ENCODE data around the gene DCBLD1. TPM values are rescaled to one million over a fixed set of nuclear protein-coding genes. Genes with fewer than 3 reads are reported as not detected.

Gene DCBLD1
- polyA plus RNA-seq, 3 donors: 2.9 to 3.3 (median 3.1) TPM

DNA sequence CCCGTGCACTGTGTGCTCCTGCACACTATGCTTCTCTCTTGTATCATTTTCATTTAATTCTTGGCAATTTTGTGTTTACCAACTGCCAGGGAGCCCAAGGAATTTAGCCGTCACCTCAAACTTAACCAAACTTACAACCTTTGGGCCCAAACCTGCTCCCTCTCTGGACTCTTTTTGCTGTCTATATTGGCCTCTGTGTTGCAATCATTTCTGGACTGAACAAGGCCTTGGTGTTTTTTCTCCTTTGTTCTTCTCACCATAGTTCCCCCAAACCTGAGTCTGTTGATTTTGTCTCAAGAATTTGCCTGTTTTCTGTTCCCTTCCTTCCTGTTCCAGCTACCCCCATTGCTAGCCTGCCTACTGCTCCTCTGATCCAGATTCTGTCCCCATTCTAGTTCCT is 19.2 kb downstream of the DCBLD1 start:
- Mint-ChIP-seq H3K27me3 (ENCODE audit: low read depth in 3 of 3) (peaks cover 0 to 3% (median 0%) of the 10 kb centered on the region in 3 donors), H3K4me1 (peaks cover 30% of the 10 kb centered on the region), H3K9me3 (no peaks in the 10 kb centered on the region), H3K36me3 (peaks cover 3 to 10% of the 10 kb centered on the region in 2 donors), H3K4me3 (no peak overlapping the region), H3K27ac (peak overlapping the region in 4 of 7 donors; percentile 3 to 54 (median 16))
- WGBS (ENCODE audit: insufficient coverage): 50% methylated on average over 2 of the region's 2 CpGs
- H3K4me3 ChIP-seq (replicated peaks in 1 of 3; ENCODE audit: low read depth in 2 of 3, low read length in 3 of 3): no peak overlapping the region
- no peaks in the 10 kb centered on the region for H3K36me3 ChIP-seq (replicated peaks in 1 of 2; ENCODE audit: control insufficient read depth in 1 of 2, insufficient read depth in 2 of 2, low read length in 2 of 2)
- H3K9ac ChIP-seq (ENCODE audit: insufficient read depth, low read length, poor library complexity, severe bottlenecking): no peak overlapping the region
- peaks cover 8 to 12% of the 10 kb centered on the region in 2 donors for H3K4me1 ChIP-seq (ENCODE audit: control insufficient read depth in 1 of 2, insufficient read depth in 2 of 2, low read length in 2 of 2)
- no peak overlapping the region for H3K27ac ChIP-seq (ENCODE audit: low read depth in 1 of 2, low read length in 2 of 2)
- H3K9me3 ChIP-seq (replicated peaks in 1 of 2; ENCODE audit: control insufficient read depth in 1 of 2, insufficient read depth in 1 of 2, low read length in 2 of 2): no peaks in the 10 kb centered on the region
- H3K4me2 ChIP-seq (replicated peaks; ENCODE audit: extremely low read depth, low read length, poor library complexity, severe bottlenecking): no peak overlapping the region
- H3K27me3 ChIP-seq (ENCODE audit: control insufficient read depth in 2 of 2, insufficient read depth in 2 of 2, low read length in 2 of 2): no peaks in the 10 kb centered on the region
- no peaks in the 10 kb centered on the region for H3K79me2 ChIP-seq (ENCODE audit: insufficient read depth, low read length)
- no peak for DNase-seq
- TF ChIP-seq, protein P1, sequence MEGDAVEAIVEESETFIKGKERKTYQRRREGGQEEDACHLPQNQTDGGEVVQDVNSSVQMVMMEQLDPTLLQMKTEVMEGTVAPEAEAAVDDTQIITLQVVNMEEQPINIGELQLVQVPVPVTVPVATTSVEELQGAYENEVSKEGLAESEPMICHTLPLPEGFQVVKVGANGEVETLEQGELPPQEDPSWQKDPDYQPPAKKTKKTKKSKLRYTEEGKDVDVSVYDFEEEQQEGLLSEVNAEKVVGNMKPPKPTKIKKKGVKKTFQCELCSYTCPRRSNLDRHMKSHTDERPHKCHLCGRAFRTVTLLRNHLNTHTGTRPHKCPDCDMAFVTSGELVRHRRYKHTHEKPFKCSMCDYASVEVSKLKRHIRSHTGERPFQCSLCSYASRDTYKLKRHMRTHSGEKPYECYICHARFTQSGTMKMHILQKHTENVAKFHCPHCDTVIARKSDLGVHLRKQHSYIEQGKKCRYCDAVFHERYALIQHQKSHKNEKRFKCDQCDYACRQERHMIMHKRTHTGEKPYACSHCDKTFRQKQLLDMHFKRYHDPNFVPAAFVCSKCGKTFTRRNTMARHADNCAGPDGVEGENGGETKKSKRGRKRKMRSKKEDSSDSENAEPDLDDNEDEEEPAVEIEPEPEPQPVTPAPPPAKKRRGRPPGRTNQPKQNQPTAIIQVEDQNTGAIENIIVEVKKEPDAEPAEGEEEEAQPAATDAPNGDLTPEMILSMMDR (IDR thresholded peaks at IDR 0.05): no peak
- intact Hi-C loops (cut with micrococcal nuclease): no loop called here
- H4K20me1 ChIP-seq (ENCODE audit: insufficient read depth, low read length): no peaks in the 10 kb centered on the region
- H2AFZ ChIP-seq (ENCODE audit: insufficient read depth, low read depth, low read length, poor library complexity, severe bottlenecking): no peak overlapping the region

DNA sequence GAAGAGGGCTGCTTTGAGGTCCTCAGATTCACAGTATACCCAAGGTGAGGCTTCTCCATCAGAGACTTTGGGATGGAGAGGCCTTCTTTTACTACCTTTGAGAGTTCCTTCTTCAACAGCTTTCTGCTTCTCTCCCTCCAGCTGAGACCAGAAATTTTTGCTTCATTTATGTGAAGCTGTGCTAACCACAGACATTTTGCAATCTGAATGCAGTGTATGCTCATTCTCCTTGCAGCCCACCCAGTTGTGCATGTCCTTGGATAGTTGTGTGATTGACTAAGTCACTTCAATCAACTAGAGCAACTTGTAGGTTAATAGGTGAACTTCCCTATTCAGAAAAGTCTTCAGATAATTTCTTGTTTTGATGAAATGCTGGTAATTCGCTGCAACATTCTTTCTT is 20.1 kb downstream of the DCBLD1 start:
- intact Hi-C loops (cut with micrococcal nuclease): no loop called here
- Mint-ChIP-seq H3K36me3 (peaks cover 3 to 10% of the 10 kb centered on the region in 2 donors), H3K27me3 (ENCODE audit: low read depth in 3 of 3) (peaks cover 0 to 3% (median 0%) of the 10 kb centered on the region in 3 donors), H3K4me1 (peaks cover 28% of the 10 kb centered on the region), H3K27ac (no peak overlapping the region), H3K4me3 (no peak overlapping the region), H3K9me3 (no peaks in the 10 kb centered on the region)
- TF ChIP-seq, protein P1 (IDR thresholded peaks at IDR 0.05): no peak
- Histone ChIP-seq H3K4me1 (ENCODE audit: control insufficient read depth in 1 of 2, insufficient read depth in 2 of 2, low read length in 2 of 2) (peaks cover 8 to 12% of the 10 kb centered on the region in 2 donors), H3K9me3 (replicated peaks in 1 of 2; ENCODE audit: control insufficient read depth in 1 of 2, insufficient read depth in 1 of 2, low read length in 2 of 2) (no peaks in the 10 kb centered on the region), H3K27ac (ENCODE audit: low read depth in 1 of 2, low read length in 2 of 2) (no peak overlapping the region), H3K27me3 (ENCODE audit: control insufficient read depth in 2 of 2, insufficient read depth in 2 of 2, low read length in 2 of 2) (no peaks in the 10 kb centered on the region), H3K4me2 (replicated peaks; ENCODE audit: extremely low read depth, low read length, poor library complexity, severe bottlenecking) (no peak overlapping the region), H2AFZ (ENCODE audit: insufficient read depth, low read depth, low read length, poor library complexity, severe bottlenecking) (no peak overlapping the region), H3K79me2 (ENCODE audit: insufficient read depth, low read length) (no peaks in the 10 kb centered on the region), H3K4me3 (replicated peaks in 1 of 3; ENCODE audit: low read depth in 2 of 3, low read length in 3 of 3) (no peak overlapping the region), H3K36me3 (replicated peaks in 1 of 2; ENCODE audit: control insufficient read depth in 1 of 2, insufficient read depth in 2 of 2, low read length in 2 of 2) (no peaks in the 10 kb centered on the region), H3K9ac (ENCODE audit: insufficient read depth, low read length, poor library complexity, severe bottlenecking) (no peak overlapping the region), H4K20me1 (ENCODE audit: insufficient read depth, low read length) (no peaks in the 10 kb centered on the region)
- DNase-seq: no peak
- no CpG with 5 or more reads among the region's 1 CpG for WGBS (ENCODE audit: insufficient coverage)

All from CD14-positive monocyte (primary cell).